Natural killer cell (primary cell): ENCODE measurements around the gene FAM171A2. TPM values are rescaled to one million over a fixed set of nuclear protein-coding genes. Genes with fewer than 3 reads are reported as not detected.

Experiments used
- ATAC-seq, 3 donors: fragments of 150-1000 bp in 2 of 3; fragments of 200-7000 bp in 1 of 3; cut with Tn5 transposase; 1 replicate in 1 of 3; 2 replicates in 2 of 3; pipeline ENCODE4 v1.10.0; 2021; ENCODE audit warnings: mild to moderate bottlenecking in 2 of 3, moderate library complexity in 2 of 3
- DNase-seq, 2 donors: peaks; one replicate each; pipeline versions ENCODE4 v3.0.0 to v3.0.0-alpha.2; 2013 to 2021; ENCODE audit warnings: mixed read lengths in 1 of 2
- H3K27ac ChIP-seq: one replicate; pipeline ENCODE4 v1.5.1; 2013; ENCODE audit warnings: mild to moderate bottlenecking, low read length
- H3K27me3 ChIP-seq: one replicate; pipeline ENCODE4 v1.6.1; 2013; ENCODE audit warnings: low read length; ENCODE audit not compliant: control insufficient read depth, insufficient read depth
- H3K36me3 ChIP-seq: one replicate; pipeline ENCODE4 v1.6.1; 2013; ENCODE audit warnings: low read length; ENCODE audit not compliant: control insufficient read depth, insufficient read depth
- H3K4me1 ChIP-seq: one replicate; pipeline ENCODE4 v1.6.1; 2013; ENCODE audit warnings: low read length; ENCODE audit not compliant: control insufficient read depth, insufficient read depth
- H3K4me3 ChIP-seq: one replicate; pipeline ENCODE4 v1.5.1; 2013; ENCODE audit warnings: low read length
- H3K9me3 ChIP-seq: one replicate; pipeline ENCODE4 v1.6.1; 2013; ENCODE audit warnings: low read length; ENCODE audit not compliant: control insufficient read depth, insufficient read depth
- H3K27ac Mint-ChIP-seq, 2 donors: one replicate each; pipeline ENCODE4 v1.8.0; 2022; ENCODE audit warnings: mild to moderate bottlenecking in 2 of 2, mixed read lengths in 2 of 2, moderate library complexity in 1 of 2
- H3K27me3 Mint-ChIP-seq, 2 donors: one replicate each; pipeline ENCODE4 v1.8.0; 2022; ENCODE audit warnings: low read depth in 2 of 2, mixed read lengths in 2 of 2
- H3K36me3 Mint-ChIP-seq: one replicate; pipeline ENCODE4 v1.8.0; 2022; ENCODE audit warnings: mixed read lengths
- H3K4me1 Mint-ChIP-seq, 2 donors: one replicate each; pipeline ENCODE4 v1.8.0; 2022; ENCODE audit warnings: mixed read lengths in 2 of 2
- H3K4me3 Mint-ChIP-seq: one replicate; pipeline ENCODE4 v1.8.0; 2022; ENCODE audit warnings: mild to moderate bottlenecking, moderate library complexity, mixed read lengths
- H3K9me3 Mint-ChIP-seq, 2 donors: one replicate each; pipeline ENCODE4 v1.8.0; 2022; ENCODE audit warnings: mixed read lengths in 2 of 2
- WGBS: methylation state at CpG from one replicate; pipeline ENCODE4 v1.1.7; 2013; ENCODE audit warnings: missing lambda C conversion rate; ENCODE audit not compliant: insufficient coverage; 5-methylcytosine and 5-hydroxymethylcytosine counted together
- intact Hi-C: fragments of 100-400 bp; cut with micrococcal nuclease; formaldehyde crosslinking; loops from one replicate; pipeline ENCODE4 v1.14.2; 2022
- total RNA-seq, 4 donors: library from RNA; stranded (reverse); fragments of 120-200 nt in 1 of 4; gene quantifications; one replicate each; pipeline versions ENCODE4 v1.2.3 to v1.2.4, GENCODE V29; 2013 to 2022
- TF ChIP-seq, protein P1 (sequence below): fragments of 200-600 bp; IDR thresholded peaks from one replicate; pipeline ENCODE4 v1.8.0; 2022; ENCODE audit warnings: antibody characterized with exemption

Gene FAM171A2
- total RNA-seq, result under 1 TPM; 0.20 to 0.43 (median 0.24) TPM
- 0.09 TPM for total RNA-seq (2013)

DNA sequence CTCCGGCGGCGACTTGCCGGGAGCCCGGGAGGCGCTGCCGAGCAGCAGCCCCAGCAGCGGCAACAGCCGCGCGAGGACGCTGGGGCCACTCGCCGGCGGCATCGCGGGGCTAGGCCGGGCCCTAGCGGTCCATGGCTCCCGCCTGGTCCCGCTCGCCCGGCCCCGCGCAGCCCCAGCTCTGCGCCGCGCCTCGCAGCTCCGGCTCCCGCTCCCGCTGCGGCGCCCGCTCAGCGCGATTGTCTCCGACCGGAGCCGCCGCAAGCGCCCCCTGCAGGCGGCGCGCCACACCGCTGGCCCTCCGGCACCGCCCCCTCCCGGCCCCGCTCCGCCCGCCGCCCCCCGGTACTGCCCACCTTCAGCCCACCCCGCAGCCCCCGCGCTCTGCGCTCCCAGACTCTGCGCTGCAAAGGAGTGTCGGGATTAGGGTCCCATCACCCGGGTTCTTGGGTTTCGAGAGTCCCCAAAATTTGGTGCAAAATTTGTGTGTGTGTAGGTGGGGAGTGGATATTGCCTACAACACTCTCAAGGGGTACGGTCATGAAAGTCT lies at the start of gene FAM171A2:
TSS of gene FAM171A2 (minus strand) at position 241 of the 547 bp plus-strand sequence. CDS start at position 102, 139 bp downstream.
- TF ChIP-seq, protein P1, sequence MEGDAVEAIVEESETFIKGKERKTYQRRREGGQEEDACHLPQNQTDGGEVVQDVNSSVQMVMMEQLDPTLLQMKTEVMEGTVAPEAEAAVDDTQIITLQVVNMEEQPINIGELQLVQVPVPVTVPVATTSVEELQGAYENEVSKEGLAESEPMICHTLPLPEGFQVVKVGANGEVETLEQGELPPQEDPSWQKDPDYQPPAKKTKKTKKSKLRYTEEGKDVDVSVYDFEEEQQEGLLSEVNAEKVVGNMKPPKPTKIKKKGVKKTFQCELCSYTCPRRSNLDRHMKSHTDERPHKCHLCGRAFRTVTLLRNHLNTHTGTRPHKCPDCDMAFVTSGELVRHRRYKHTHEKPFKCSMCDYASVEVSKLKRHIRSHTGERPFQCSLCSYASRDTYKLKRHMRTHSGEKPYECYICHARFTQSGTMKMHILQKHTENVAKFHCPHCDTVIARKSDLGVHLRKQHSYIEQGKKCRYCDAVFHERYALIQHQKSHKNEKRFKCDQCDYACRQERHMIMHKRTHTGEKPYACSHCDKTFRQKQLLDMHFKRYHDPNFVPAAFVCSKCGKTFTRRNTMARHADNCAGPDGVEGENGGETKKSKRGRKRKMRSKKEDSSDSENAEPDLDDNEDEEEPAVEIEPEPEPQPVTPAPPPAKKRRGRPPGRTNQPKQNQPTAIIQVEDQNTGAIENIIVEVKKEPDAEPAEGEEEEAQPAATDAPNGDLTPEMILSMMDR, result peak; percentile 80
- ATAC-seq, result peak; percentile 90 to 96 (median 96)
- peaks cover 13% of the 10 kb centered on the region for H3K4me1 ChIP-seq
- H3K27me3 Mint-ChIP-seq, result peaks cover 38% of the 10 kb centered on the region in 2 donors
- no peaks in the 10 kb centered on the region for H3K9me3 Mint-ChIP-seq
- under 1% methylated on average over 58 of the region's 63 CpGs for WGBS
- intact Hi-C loops, result no loop called here
- DNase-seq, result peak; percentile 70 to 87
- H3K36me3 ChIP-seq, result no peaks in the 10 kb centered on the region
- no peaks in the 10 kb centered on the region for H3K36me3 Mint-ChIP-seq
- H3K4me3 ChIP-seq, result peak within 1 kb of the TSS; percentile 28
- peak within 1 kb of the TSS; percentile 80 for H3K4me3 Mint-ChIP-seq
- no peak within 1 kb of the TSS for H3K27ac ChIP-seq
- no peaks in the 10 kb centered on the region for H3K9me3 ChIP-seq
- no peak within 1 kb of the TSS for H3K27ac Mint-ChIP-seq
- peaks cover 10% of the 10 kb centered on the region for H3K27me3 ChIP-seq
- no peaks in the 10 kb centered on the region for H3K4me1 Mint-ChIP-seq

DNA sequence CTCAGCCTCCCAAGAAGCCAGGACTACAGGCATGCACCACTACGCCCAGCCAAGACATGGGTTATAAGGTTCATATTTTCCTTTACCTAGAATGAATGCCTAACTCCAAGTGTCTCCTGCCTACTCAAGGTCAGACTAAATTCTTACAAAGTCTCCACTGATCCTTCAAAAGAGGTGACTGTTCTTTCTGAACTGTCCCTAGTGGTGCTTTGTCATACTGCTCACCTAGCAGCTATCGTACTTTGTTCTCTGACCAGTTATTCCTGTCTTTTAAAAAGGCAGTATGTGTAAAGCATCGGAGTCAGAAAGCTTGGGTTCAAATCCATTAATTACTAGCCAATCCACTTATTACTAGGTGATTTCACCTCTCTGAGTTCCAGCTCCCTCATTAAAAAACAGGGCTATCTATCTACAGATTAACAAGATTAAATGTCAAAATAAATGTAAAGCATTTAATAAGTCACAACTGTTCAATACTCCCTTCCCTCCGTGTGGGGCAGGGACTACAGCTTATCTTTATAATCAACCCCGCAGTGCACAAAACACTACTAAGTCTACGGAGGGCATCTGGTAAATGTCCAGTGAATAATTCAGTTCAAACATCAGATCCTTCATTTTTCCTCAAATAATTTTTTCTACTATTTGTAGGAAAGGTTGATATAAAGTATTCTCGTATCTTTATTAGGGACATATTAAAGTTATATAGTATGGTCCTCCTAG lies 45.8 kb upstream of the FAM171A2 start:
- Histone ChIP-seq H3K27me3 (no peaks in the 10 kb centered on the region), H3K4me3 (no peak overlapping the region), H3K4me1 (peaks cover 4% of the 10 kb centered on the region), H3K36me3 (peaks cover 3% of the 10 kb centered on the region), H3K9me3 (no peaks in the 10 kb centered on the region), H3K27ac (no peak overlapping the region)
- peak overlapping the region; percentile 51 to 69 for H3K27ac Mint-ChIP-seq
- no peaks in the 10 kb centered on the region for H3K36me3 Mint-ChIP-seq
- ATAC-seq (no peak), DNase-seq (no peak)
- H3K4me3 Mint-ChIP-seq, result no peak overlapping the region
- H3K4me1 Mint-ChIP-seq, result peaks cover 31 to 34% of the 10 kb centered on the region in 2 donors
- no peaks in the 10 kb centered on the region for H3K9me3 Mint-ChIP-seq
- TF ChIP-seq, protein P1, result no peak
- 100% methylated on average over 5 of the region's 7 CpGs for WGBS
- intact Hi-C loops, result no loop called here
- no peaks in the 10 kb centered on the region for H3K27me3 Mint-ChIP-seq

DNA sequence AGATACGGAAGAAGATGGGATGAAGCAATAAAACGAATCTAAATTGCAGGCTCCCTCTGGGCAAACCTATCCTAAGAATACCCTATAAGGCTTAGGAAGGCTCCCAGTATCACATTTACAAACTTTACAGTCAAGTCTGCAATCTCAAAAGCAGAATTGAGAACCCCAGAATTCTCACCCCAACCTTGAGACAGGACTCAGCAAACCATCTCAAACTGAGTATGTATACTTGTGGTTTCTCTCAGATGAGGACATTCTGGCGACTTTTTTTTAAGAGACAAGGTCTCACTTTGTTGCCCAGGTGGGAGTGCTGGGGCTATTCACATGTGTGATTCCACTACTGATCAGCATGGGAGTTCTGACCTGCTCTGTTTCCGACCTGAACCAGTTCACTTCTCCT lies 45.1 kb upstream of the FAM171A2 start:
- TF ChIP-seq, protein P1, result no peak
- Histone ChIP-seq H3K4me3 (no peak overlapping the region), H3K27me3 (no peaks in the 10 kb centered on the region), H3K9me3 (no peaks in the 10 kb centered on the region), H3K4me1 (no peaks in the 10 kb centered on the region), H3K36me3 (peaks cover 6% of the 10 kb centered on the region), H3K27ac (no peak overlapping the region)
- Mint-ChIP-seq H3K36me3 (no peaks in the 10 kb centered on the region), H3K27me3 (no peaks in the 10 kb centered on the region), H3K4me1 (peaks cover 26 to 31% of the 10 kb centered on the region in 2 donors), H3K27ac (peak overlapping the region; percentile 51 to 69), H3K9me3 (no peaks in the 10 kb centered on the region), H3K4me3 (no peak overlapping the region)
- WGBS, result 67% methylated on average over 3 of the region's 4 CpGs
- DNase-seq (no peak), ATAC-seq (no peak)
- intact Hi-C loops, result no loop called here
